K562 (cell line): ENCODE data around the gene PCMTD2. TPM values are rescaled to one million over a fixed set of nuclear protein-coding genes. Genes with fewer than 3 reads are reported as not detected.

Experiments used
- ATAC-seq: fragments of 200-7000 bp; cut with Tn5 transposase; 3 replicates; pipeline ENCODE4 v1.9.1; 2020; ENCODE audit warnings: moderate library complexity
- BruUV-seq: library from RNA; stranded (reverse); fragments of 400-500 nt; replicated peaks from 2 replicates; lab custom pipeline; 2021; lab: Mats Ljungman, UMichigan
- CTCF ChIA-PET: fragments of 300-600 bp; formaldehyde crosslinking; extraction: SDS; loops from one replicate; lab custom pipeline; 2021; ENCODE audit warnings: low intra/inter-chr PET ratio; lab: Yijun Ruan, JAX
- POLR2A ChIA-PET: fragments of 300-600, 350-650 bp; sonication (Branson Sonifier 250); formaldehyde crosslinking; extraction: SDS; loops from one replicate; lab custom pipeline; 2021; ENCODE audit warnings: antibody characterized with exemption, inconsistent platforms; lab: Yijun Ruan, JAX
- DNase-seq, 4 experiments: peaks; one replicate each; pipeline versions ENCODE4 v3.0.0 to v3.0.0-alpha.2; 2011 to 2018; ENCODE audit warnings: low spot score in 3 of 4, mixed read lengths in 3 of 4; ENCODE audit errors: extremely low read depth in 1 of 4
- FAIRE-seq: peaks from 2 replicates; lab custom pipeline; 2011; peaks lifted over from hg19 to GRCh38; lab: Jason Lieb, UNC
- H2AFZ ChIP-seq: 2 replicates; pipeline ENCODE4 v1.6.0; 2011; ENCODE audit warnings: low read depth, low read length, control low read depth, inconsistent platforms
- H3K27ac ChIP-seq: fragments of 200-600 bp; 3 replicates; pipeline ENCODE4 v1.8.0; 2011; ENCODE audit warnings: low read depth, mild to moderate bottlenecking, control low read depth, inconsistent platforms, low read length, moderate library complexity, mixed read lengths; ENCODE audit errors: extremely low read depth
- H3K27me3 ChIP-seq, 2 experiments: fragments of 300-600 bp in 1 of 2; 2 replicates in 1 of 2; 3 replicates in 1 of 2; pipeline versions ENCODE4 v1.6.0 to v1.8.0; 2011; ENCODE audit warnings: inconsistent platforms in 2 of 2, low read length in 2 of 2, mild to moderate bottlenecking in 1 of 2, mixed read lengths in 1 of 2, moderate library complexity in 1 of 2; ENCODE audit not compliant: control insufficient read depth in 2 of 2, insufficient read depth in 2 of 2
- H3K36me3 ChIP-seq: fragments of 300-600 bp; 3 replicates; pipeline ENCODE4 v1.8.0; 2011; ENCODE audit warnings: mild to moderate bottlenecking, low read length, inconsistent platforms; ENCODE audit not compliant: control insufficient read depth, insufficient read depth
- H3K4me1 ChIP-seq, 2 experiments: fragments of 200-600 bp in 1 of 2; replicated peaks in 1 of 2; 2 replicates in 1 of 2; 3 replicates in 1 of 2; pipeline versions ENCODE4 v1.5.1 to v1.8.0; 2011; ENCODE audit warnings: inconsistent platforms in 2 of 2, low read length in 2 of 2, mild to moderate bottlenecking in 1 of 2, mixed read lengths in 1 of 2, moderate library complexity in 1 of 2; ENCODE audit not compliant: control insufficient read depth in 2 of 2, insufficient read depth in 2 of 2
- H3K4me2 ChIP-seq: 2 replicates; pipeline ENCODE4 v1.6.1; 2011; ENCODE audit warnings: low read length, control low read depth, inconsistent platforms, mixed read lengths; ENCODE audit not compliant: insufficient read depth
- H3K4me3 ChIP-seq: fragments of 200-600 bp; sonication (generic), shearing (Covaris generic); 2 replicates; pipeline ENCODE4 v1.5.1; 2016; ENCODE audit warnings: control low read depth, inconsistent platforms
- H3K79me2 ChIP-seq: fragments of 200-600 bp; 3 replicates; pipeline ENCODE4 v1.8.0; 2011; ENCODE audit warnings: low read length, inconsistent platforms; ENCODE audit not compliant: control insufficient read depth, insufficient read depth
- H3K9ac ChIP-seq, 2 experiments: 2 replicates each; pipeline versions ENCODE4 v1.6.0 to v1.6.1; 2011; ENCODE audit warnings: low read depth in 2 of 2, low read length in 2 of 2, control low read depth in 1 of 2, inconsistent platforms in 1 of 2, mild to moderate bottlenecking in 1 of 2, mixed read lengths in 1 of 2; ENCODE audit not compliant: insufficient read depth in 1 of 2
- H3K9me1 ChIP-seq: one replicate; pipeline ENCODE4 v1.6.0; 2011; ENCODE audit warnings: inconsistent platforms, mild to moderate bottlenecking, low read length, moderate library complexity; ENCODE audit not compliant: control insufficient read depth, insufficient read depth
- H3K9me3 ChIP-seq: replicated peaks from 2 replicates; pipeline ENCODE4 v1.5.1; 2011; ENCODE audit warnings: low read depth, low read length, inconsistent platforms; ENCODE audit not compliant: control insufficient read depth, insufficient read depth
- H4K20me1 ChIP-seq: replicated peaks from 2 replicates; pipeline ENCODE4 v1.6.1; 2011; ENCODE audit warnings: low read length, inconsistent platforms, mixed read lengths; ENCODE audit not compliant: control insufficient read depth, insufficient read depth
- ARID3A ChIP-seq: IDR thresholded peaks from 2 replicates; pipeline ENCODE4 v1.6.1; 2012; ENCODE audit warnings: low read depth, low read length, improper control_type of control experiment, borderline replicate concordance
- BCL6 ChIP-seq: fragments of 250-450 bp; sonication (Bioruptor Pico); IDR thresholded peaks from 2 replicates; pipeline ENCODE4 v1.4.0; 2020
- CBX1 ChIP-seq: sonication (generic); IDR thresholded peaks from 2 replicates; pipeline ENCODE4 v1.6.1; 2016; ENCODE audit warnings: antibody characterized with exemption, low read depth, mild to moderate bottlenecking
- EWSR1 ChIP-seq: fragments of 450-650 bp; IDR thresholded peaks from 2 replicates; pipeline ENCODE4 v1.6.1; 2018; ENCODE audit warnings: borderline replicate concordance, mild to moderate bottlenecking, low read depth, moderate library complexity; ENCODE audit not compliant: partially characterized antibody
- EZH2 ChIP-seq: IDR thresholded peaks from 2 replicates; pipeline ENCODE4 v1.6.1; 2012; ENCODE audit warnings: low read depth, mild to moderate bottlenecking, inconsistent platforms, low read length, borderline replicate concordance
- FOSL1 ChIP-seq: fragments of 200-800 bp; sonication (Bioruptor generic); conservative IDR thresholded peaks from 2 replicates; pipeline ENCODE4 v1.6.1; 2016; ENCODE audit warnings: missing genetic modification characterization, missing compliant biosample characterization
- HDAC3 ChIP-seq: fragments of 450-650 bp; IDR thresholded peaks from 2 replicates; pipeline ENCODE4 v1.6.1; 2018; ENCODE audit warnings: borderline replicate concordance, mild to moderate bottlenecking, moderate library complexity; ENCODE audit not compliant: partially characterized antibody
- MAZ ChIP-seq, 2 experiments: fragments of 450-650 bp in 1 of 2; sonication (generic) in 1 of 2; formaldehyde crosslinking; IDR thresholded peaks in 1 of 2; conservative IDR thresholded peaks in 1 of 2; 2 replicates each; pipeline versions ENCODE4 v1.4.0 to v1.5.0; 2020; ENCODE audit warnings: mild to moderate bottlenecking in 1 of 2, missing genetic modification reagents in 1 of 2
- NR3C1 ChIP-seq: sonication (generic); formaldehyde crosslinking; IDR thresholded peaks from 2 replicates; pipeline ENCODE4 v1.8.1; 2022; ENCODE audit warnings: missing genetic modification reagents
- POLR3G ChIP-seq: IDR thresholded peaks from 2 replicates; pipeline ENCODE4 v1.6.1; 2011; ENCODE audit not compliant: insufficient read length, insufficient replicate concordance; ENCODE audit errors: extremely low read depth
- RHOXF2B ChIP-seq: fragments of 250-450 bp; sonication (Bioruptor Pico); conservative IDR thresholded peaks from 2 replicates; pipeline ENCODE4 v1.5.1; 2021
- SPI1 ChIP-seq: IDR thresholded peaks from 2 replicates; pipeline ENCODE4 v1.6.1; 2011; ENCODE audit warnings: low read depth, low read length, control low read depth, borderline replicate concordance
- TCF15 ChIP-seq: fragments of 250-450 bp; sonication (Bioruptor Pico); IDR thresholded peaks from 2 replicates; pipeline ENCODE4 v1.8.0; 2022; ENCODE audit warnings: moderate library complexity, mild to moderate bottlenecking, inconsistent platforms
- TCF7 ChIP-seq: sonication (generic); IDR thresholded peaks from 2 replicates; pipeline ENCODE4 v1.6.1; 2016; ENCODE audit warnings: antibody characterized with exemption, borderline replicate concordance
- ZNF274 ChIP-seq: IDR thresholded peaks from 2 replicates; pipeline ENCODE4 v1.6.1; 2011; ENCODE audit warnings: low read depth, mild to moderate bottlenecking, low read length, moderate library complexity, borderline replicate concordance
- ZNF830 ChIP-seq: fragments of 250-450 bp; sonication (Bioruptor Pico); IDR thresholded peaks from 2 replicates; pipeline ENCODE4 v1.5.0; 2021; ENCODE audit warnings: mild to moderate bottlenecking
- WGBS: fragments of 100-300 bp; shearing (Covaris generic); methylation state at CpG from one replicate; pipeline ENCODE4 v1.1.6; 2016; ENCODE audit warnings: low coverage, mixed read lengths; ENCODE audit not compliant: insufficient coverage; ENCODE audit errors: missing lambda C conversion rate; 5-methylcytosine and 5-hydroxymethylcytosine counted together
- in situ Hi-C: fragments of 300-500 bp; cut with MboI; formaldehyde crosslinking; loops from 4 replicates; pipeline ENCODE4 v1.15.0; 2018; ENCODE audit warnings: inconsistent platforms, mixed read lengths
- intact Hi-C: fragments of 100-400 bp; cut with micrococcal nuclease; formaldehyde crosslinking; loops from 2 replicates; pipeline ENCODE4 v1.14.2; 2022
- polyA plus RNA-seq, 8 experiments: library from polyadenylated mRNA; depleted of rRNA in 4 of 8; stranded (reverse) in 5 of 8; unstranded in 3 of 8; fragments of >200 nt; fragmentation: Nextera tagmentation in 2 of 8; fragmentation: Illumina TruSeq in 1 of 8; extraction: Ambion mirVana in 2 of 8; extraction: Trizol in 1 of 8; gene quantifications; 2 replicates each; pipeline versions ENCODE4 v1.2.1 to v1.2.3, GENCODE V29; 2011 to 2014; ENCODE audit warnings: inconsistent platforms in 1 of 8, missing spikeins in 1 of 8
- total RNA-seq, 7 experiments: library from RNA; depleted of rRNA in 6 of 7; stranded (reverse); fragments of >200 nt in 6 of 7; fragmentation: Illumina TruSeq in 2 of 7; extraction: Trizol in 2 of 7; gene quantifications; 2 replicates each; pipeline versions ENCODE4 v1.2.1 to v1.2.3, GENCODE V29; 2011 to 2021; ENCODE audit warnings: low replicate concordance in 1 of 7
- TF ChIP-seq, protein P1 (sequence below): fragments of 250-450 bp; sonication (Bioruptor Pico); IDR thresholded peaks from 2 replicates; pipeline ENCODE4 v1.4.0; 2020; ENCODE audit warnings: mild to moderate bottlenecking, moderate library complexity

PCMTD2 gene
- total and polyA plus RNA-seq, 9 of the 15 experiments (the other 6 are each of a cell fraction or from before 2014, with no cell fraction given) = 11.3 to 49.3 (median 28.4) TPM

DNA sequence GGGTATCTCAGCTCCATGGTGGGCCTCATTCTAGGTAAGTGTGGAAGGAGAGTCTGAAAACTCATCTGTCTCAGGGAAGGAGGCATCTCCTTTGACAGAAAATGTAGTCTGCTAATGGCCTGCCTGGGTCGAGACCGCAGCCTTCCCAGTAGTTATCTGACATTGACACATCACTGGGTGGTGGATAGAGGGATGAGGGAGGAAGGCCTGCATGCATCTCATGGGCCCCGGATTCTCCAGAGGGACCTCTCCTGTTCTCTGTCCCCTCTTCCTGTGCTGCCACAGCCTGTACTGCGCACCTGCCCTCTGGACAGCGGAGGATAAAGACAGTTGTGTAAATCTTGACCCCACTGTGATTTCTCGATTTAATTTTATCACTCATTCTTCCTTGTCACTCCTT lies 4.7 kb downstream of the PCMTD2 start (continued):
- TF ChIP-seq, protein P1, sequence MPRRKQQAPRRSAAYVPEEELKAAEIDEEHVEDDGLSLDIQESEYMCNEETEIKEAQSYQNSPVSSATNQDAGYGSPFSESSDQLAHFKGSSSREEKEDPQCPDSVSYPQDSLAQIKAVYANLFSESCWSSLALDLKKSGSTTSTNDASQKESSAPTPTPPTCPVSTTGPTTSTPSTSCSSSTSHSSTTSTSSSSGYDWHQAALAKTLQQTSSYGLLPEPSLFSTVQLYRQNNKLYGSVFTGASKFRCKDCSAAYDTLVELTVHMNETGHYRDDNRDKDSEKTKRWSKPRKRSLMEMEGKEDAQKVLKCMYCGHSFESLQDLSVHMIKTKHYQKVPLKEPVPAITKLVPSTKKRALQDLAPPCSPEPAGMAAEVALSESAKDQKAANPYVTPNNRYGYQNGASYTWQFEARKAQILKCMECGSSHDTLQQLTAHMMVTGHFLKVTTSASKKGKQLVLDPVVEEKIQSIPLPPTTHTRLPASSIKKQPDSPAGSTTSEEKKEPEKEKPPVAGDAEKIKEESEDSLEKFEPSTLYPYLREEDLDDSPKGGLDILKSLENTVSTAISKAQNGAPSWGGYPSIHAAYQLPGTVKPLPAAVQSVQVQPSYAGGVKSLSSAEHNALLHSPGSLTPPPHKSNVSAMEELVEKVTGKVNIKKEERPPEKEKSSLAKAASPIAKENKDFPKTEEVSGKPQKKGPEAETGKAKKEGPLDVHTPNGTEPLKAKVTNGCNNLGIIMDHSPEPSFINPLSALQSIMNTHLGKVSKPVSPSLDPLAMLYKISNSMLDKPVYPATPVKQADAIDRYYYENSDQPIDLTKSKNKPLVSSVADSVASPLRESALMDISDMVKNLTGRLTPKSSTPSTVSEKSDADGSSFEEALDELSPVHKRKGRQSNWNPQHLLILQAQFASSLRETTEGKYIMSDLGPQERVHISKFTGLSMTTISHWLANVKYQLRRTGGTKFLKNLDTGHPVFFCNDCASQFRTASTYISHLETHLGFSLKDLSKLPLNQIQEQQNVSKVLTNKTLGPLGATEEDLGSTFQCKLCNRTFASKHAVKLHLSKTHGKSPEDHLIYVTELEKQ (CRISPR knock-in tag) = no peak
- TF ChIP-seq HDAC3 (no peak), ZNF830 (CRISPR knock-in tag) (no peak)
- TF ChIP-seq, all 486 proteins: peak for 0

DNA sequence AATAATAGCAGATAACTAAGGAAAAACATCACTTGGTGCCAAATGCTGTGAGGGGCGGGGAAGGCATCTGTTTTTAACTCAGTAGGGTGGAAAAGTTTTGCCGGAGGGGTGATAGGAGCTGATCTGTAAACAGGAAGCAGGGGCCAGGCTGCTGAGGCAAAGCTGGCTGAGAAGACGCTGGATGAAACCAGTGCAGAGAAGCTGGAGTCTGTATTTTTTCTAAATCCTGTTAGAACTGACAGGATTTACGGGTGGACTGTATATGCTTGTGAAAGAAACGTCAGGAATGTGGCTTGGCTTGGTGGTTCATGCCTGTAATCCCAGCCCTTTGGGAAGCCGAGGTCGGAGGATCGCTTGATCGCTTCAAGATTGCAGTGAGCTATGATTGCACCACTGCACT lies 5.6 kb downstream of the PCMTD2 start:
- BruUV-seq = no TSS peak
- 56% methylated on average over 9 of the region's 9 CpGs for WGBS
- DNase-seq (no peak), FAIRE-seq (no peak), ATAC-seq (no peak)
- no peak overlapping the region for H3K4me3 ChIP-seq
- H3K9me1 ChIP-seq = no peaks in the 10 kb centered on the region
- peaks cover 7% of the 10 kb centered on the region; the same call in 2 of the 3 replicates for H3K36me3 ChIP-seq
- no peaks in the 10 kb centered on the region for H3K9me3 ChIP-seq
- H3K27ac ChIP-seq = no peak overlapping the region
- ChIA-PET CTCF (no interaction called here), POLR2A (no interaction called here)
- in situ Hi-C loops = no loop called here
- H3K79me2 ChIP-seq = peaks cover 29% of the 10 kb centered on the region
- no peaks in the 10 kb centered on the region for H3K27me3 ChIP-seq
- intact Hi-C loops = no loop called here
- H3K9ac ChIP-seq = no peak overlapping the region
- no peak overlapping the region for H2AFZ ChIP-seq
- H3K4me2 ChIP-seq = no peak overlapping the region
- H4K20me1 ChIP-seq = no peaks in the 10 kb centered on the region
- peaks cover 7 to 16% of the 10 kb centered on the region in 2 experiments; a peak in 3 of 5 replicates for H3K4me1 ChIP-seq
- TF ChIP-seq BCL6 (CRISPR knock-in tag) = no peak
- no peak for TF ChIP-seq SPI1
- TF ChIP-seq EWSR1 = no peak
- no peak for TF ChIP-seq ZNF274
- TF ChIP-seq MAZ (CRISPR knock-in tag; conservative IDR thresholded peaks at IDR 0.05 in 1 of 2, IDR thresholded peaks at IDR 0.05 in 1 of 2) = no peak
- no peak for TF ChIP-seq CBX1
- TF ChIP-seq TCF15 = no peak
- TF ChIP-seq EZH2 = no peak
- TF ChIP-seq ARID3A = no peak
- no peak for TF ChIP-seq RHOXF2B (CRISPR knock-in tag)
- TF ChIP-seq FOSL1 = no peak
- TF ChIP-seq POLR3G = no peak
- no peak for TF ChIP-seq TCF7
- no peak for TF ChIP-seq NR3C1 (CRISPR knock-in tag)
